ENCODE results near the gene FBXO28. TPM values are rescaled to one million over a fixed set of nuclear protein-coding genes. Genes with fewer than 3 reads are reported as not detected.
"Not testable (repeated sequence)": the region's sequence is repeated elsewhere in the genome, so short reads cannot be mapped to it uniquely, and the experiment has no call there.

Gene FBXO28
- total RNA-seq, 3 donors from 2014 or later: 23.9 to 50.5 (median 26.2) TPM

DNA sequence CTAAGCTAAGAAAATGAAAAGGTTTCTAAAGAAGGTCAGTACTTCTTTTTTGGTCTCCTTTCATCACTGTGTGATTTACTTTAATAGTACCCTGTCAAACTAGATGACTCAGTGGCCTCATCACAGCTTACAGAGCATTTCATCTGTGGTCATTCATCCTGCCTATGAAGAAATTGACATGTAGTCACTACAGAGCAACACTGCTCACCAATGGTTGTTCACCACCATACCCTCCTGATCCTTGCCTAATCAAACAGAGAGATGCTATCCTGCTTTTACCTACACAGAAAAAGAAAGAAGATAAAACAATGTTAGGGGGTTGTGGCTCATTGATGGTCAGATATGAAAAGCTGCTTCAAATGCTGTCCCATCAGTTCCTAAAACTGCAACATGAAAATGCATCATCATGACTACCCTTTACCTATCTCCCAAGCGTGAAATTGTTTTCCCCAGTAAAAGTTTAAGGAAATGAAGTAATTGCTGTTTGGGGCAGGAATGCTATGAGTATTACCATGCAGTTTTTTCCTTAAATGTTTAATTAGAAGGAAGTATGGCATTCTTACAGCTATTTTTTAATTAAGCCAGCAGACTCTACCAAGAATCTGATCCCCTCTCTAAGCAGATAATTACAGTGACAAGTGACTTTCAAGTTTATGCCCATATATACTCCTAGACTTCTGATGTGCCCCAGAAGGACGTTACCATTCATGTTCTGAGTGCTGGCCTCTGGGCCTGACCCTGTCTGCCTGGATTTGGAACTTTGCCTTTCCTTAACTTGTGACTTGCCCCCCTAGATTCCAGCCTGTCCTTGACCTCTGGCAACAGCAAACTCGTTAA is 46.1 kb upstream of the FBXO28 start:
- H3K4me1 ChIP-seq: no peaks in the 10 kb centered on the region
- no peaks in the 10 kb centered on the region for H3K27me3 ChIP-seq
- no peak for DNase-seq (ENCODE audit: low spot score in 2 of 2)
- TF ChIP-seq POLR2AphosphoS5 (IDR thresholded peaks at IDR 0.05) (no peak), POLR2A (IDR thresholded peaks at IDR 0.05) (no peak), CTCF (IDR thresholded peaks at IDR 0.05) (no peak)
- intact Hi-C loops (cut with DNase I; ENCODE audit: low total_unique reads): no loop called here
- peak overlapping the region in 1 of 2 donors; percentile 33 for H3K27ac ChIP-seq
- no peaks in the 10 kb centered on the region for H3K9me3 ChIP-seq
- H3K4me3 ChIP-seq: no peak overlapping the region
- H3K36me3 ChIP-seq: no peaks in the 10 kb centered on the region

DNA sequence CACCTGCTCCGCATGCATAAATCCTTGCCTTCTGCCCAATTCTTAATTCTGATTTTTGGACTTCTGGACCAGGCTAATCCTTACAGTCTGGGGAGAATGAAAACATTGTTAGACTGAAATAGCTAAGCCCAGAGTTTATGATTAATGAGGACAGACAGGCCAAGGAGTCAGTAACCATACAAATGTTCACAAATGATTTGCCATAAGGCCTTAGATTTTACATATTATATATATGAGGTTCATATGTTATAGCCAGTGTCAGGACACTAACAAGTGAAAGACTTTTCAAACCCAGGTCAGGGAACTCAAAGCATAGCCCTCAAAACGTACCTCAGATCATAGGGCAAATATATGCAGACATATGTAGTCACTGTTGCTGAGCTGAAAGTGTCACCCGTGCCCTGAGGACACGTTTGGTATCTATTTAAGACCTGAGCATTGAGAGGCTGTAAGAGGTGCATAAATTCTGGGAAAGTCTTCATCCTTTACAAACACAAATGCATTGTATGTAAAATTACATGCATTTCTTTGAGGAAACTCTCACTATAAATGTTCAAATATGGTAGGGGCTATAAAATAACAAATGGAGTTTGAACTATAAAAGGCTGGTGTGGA is 45.3 kb upstream of the FBXO28 start:
- intact Hi-C loops (cut with DNase I; ENCODE audit: low total_unique reads): no loop called here
- no peak for TF ChIP-seq POLR2AphosphoS5 (IDR thresholded peaks at IDR 0.05)
- no peak for TF ChIP-seq CTCF (IDR thresholded peaks at IDR 0.05)
- no peak for TF ChIP-seq POLR2A (IDR thresholded peaks at IDR 0.05)
- Histone ChIP-seq H3K27ac (peak overlapping the region in 1 of 2 donors; percentile 33), H3K9me3 (no peaks in the 10 kb centered on the region), H3K4me3 (no peak overlapping the region), H3K27me3 (no peaks in the 10 kb centered on the region), H3K36me3 (no peaks in the 10 kb centered on the region), H3K4me1 (no peaks in the 10 kb centered on the region)
- no peak for DNase-seq (ENCODE audit: low spot score in 2 of 2)

GRCh38 chr1:224069138-224069537 is 44.8 kb upstream of the FBXO28 start:
- intact Hi-C loops (cut with DNase I; ENCODE audit: low total_unique reads): no loop called here
- TF ChIP-seq POLR2AphosphoS5 (IDR thresholded peaks at IDR 0.05): no peak
- no peak for TF ChIP-seq CTCF (IDR thresholded peaks at IDR 0.05)
- TF ChIP-seq POLR2A (IDR thresholded peaks at IDR 0.05): no peak
- no peaks in the 10 kb centered on the region for H3K36me3 ChIP-seq
- no peak overlapping the region for H3K27ac ChIP-seq
- no peaks in the 10 kb centered on the region for H3K27me3 ChIP-seq
- no peak for DNase-seq (ENCODE audit: low spot score in 2 of 2)
- H3K4me3 ChIP-seq: no peak overlapping the region
- H3K9me3 ChIP-seq: no peaks in the 10 kb centered on the region
- no peaks in the 10 kb centered on the region for H3K4me1 ChIP-seq

DNA sequence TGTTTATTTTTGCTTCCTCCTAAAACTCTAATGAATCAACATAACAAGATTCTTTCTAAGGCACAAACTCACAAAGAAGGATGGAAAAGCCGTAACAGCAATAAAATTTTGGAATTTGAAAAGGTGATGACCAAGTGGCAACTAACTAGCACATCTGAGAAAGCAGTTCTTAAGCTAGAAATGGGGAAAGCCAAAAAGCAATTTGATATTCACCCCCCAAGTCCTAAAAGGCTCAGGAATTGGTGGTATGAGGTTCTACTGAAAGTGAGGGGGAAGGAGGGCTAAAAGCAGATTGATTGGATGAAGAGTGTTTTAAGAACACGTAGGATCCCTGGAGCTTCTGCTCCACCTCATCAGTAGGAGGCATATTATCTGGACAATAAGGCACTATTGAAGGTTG is 43.4 kb upstream of the FBXO28 start:
- Histone ChIP-seq H3K4me1 (no peaks in the 10 kb centered on the region), H3K36me3 (no peaks in the 10 kb centered on the region), H3K4me3 (no peak overlapping the region), H3K9me3 (no peaks in the 10 kb centered on the region), H3K27ac (no peak overlapping the region), H3K27me3 (no peaks in the 10 kb centered on the region)
- intact Hi-C loops (cut with DNase I; ENCODE audit: low total_unique reads): no loop called here
- DNase-seq (ENCODE audit: low spot score in 2 of 2): no peak
- TF ChIP-seq POLR2A (IDR thresholded peaks at IDR 0.05) (no peak), POLR2AphosphoS5 (IDR thresholded peaks at IDR 0.05) (no peak), CTCF (IDR thresholded peaks at IDR 0.05) (no peak)

DNA sequence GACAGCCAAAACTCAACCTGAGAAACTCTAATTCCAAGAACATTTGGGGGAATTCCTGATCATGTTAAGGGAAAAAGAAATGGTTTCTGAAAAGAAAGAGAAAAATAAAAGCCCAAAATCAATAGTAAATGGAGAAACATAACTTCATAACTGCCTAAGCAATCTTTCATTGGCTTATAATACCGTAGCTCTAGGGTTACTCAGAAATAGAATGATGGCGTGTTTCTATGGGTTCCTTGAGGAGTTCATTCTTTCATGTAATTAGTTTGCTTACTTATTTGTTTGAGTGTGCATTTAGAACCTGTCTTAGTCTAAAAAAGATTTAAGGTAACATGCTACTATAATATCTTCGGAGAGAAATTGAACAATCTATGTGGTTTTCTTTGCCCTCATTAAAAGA is 37.5 kb upstream of the FBXO28 start:
- Histone ChIP-seq H3K27ac (no peak overlapping the region), H3K36me3 (no peaks in the 10 kb centered on the region), H3K4me1 (no peaks in the 10 kb centered on the region), H3K9me3 (no peaks in the 10 kb centered on the region), H3K27me3 (no peaks in the 10 kb centered on the region), H3K4me3 (no peak overlapping the region)
- no peak for DNase-seq (ENCODE audit: low spot score in 2 of 2)
- TF ChIP-seq CTCF (IDR thresholded peaks at IDR 0.05) (no peak), POLR2A (IDR thresholded peaks at IDR 0.05) (no peak), POLR2AphosphoS5 (IDR thresholded peaks at IDR 0.05) (no peak)
- intact Hi-C loops (cut with DNase I; ENCODE audit: low total_unique reads): no loop called here

GRCh38 chr1:224079644-224080043 is 34.3 kb upstream of the FBXO28 start:
- H3K9me3 ChIP-seq; DNase-seq (ENCODE audit: low spot score in 2 of 2); H3K4me3 ChIP-seq; intact Hi-C loops (cut with DNase I; ENCODE audit: low total_unique reads); H3K4me1 ChIP-seq; H3K27me3 ChIP-seq; H3K36me3 ChIP-seq: not testable (repeated sequence)
- H3K27ac ChIP-seq: peak overlapping the region in 1 of 2 donors; percentile 66

Measured in breast epithelium (tissue), 4 donors.